Stimulated activated CD8-positive, alpha-beta memory T cell treated with anti-CD3 and anti-CD28 coated beads, Interleukin-7, amount 100 ng/mL, for 4 hours (primary cell): ENCODE results near the gene RAP1A.

Experiments used
- DNase-seq, 2 donors: peaks; one replicate each; pipeline ENCODE4 v3.0.0-alpha.2; 2020; ENCODE audit warnings: low read depth in 2 of 2

RAP1A gene

GRCh38 chr1:111719135-111719534, 99.5 kb downstream of the RAP1A start:
- no peak for DNase-seq

DNA sequence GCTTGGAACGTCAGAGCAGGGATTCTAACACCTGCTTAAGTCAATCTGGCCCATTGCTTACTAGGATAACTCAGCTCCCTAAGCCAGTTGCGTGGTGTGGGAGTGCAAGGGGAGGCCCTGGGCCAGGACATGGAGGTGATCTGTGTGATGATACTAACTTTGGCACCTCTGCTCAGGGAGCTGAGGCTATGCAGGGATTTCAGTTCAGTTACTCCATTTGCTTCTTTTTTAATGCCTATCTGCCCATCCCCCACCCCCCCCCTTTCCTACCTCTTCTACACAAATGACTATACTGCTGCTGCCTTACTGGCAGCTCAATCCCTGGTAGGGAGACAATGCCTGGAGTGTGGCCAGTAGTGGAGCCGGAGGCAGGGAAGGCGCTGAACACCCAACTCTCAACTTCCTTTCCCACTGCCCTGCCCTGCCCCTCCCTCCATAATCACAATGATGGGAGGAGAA, 100.1 kb downstream of the RAP1A start:
- DNase-seq = no peak

- DNase-seq = no peak
Measured at GRCh38 chr1:111720274-111720976, 100.8 kb downstream of the RAP1A start.

GRCh38 chr1:111720977-111721786, 101.6 kb downstream of the RAP1A start:
- DNase-seq = no peak

- DNase-seq = no peak
Measured at GRCh38 chr1:111723091-111723806, 103.7 kb downstream of the RAP1A start.

GRCh38 chr1:111723871-111724270, 104.3 kb downstream of the RAP1A start:
- DNase-seq = no peak

- no peak for DNase-seq
Measured at GRCh38 chr1:111725192-111725591, 105.6 kb downstream of the RAP1A start.

- DNase-seq = no peak
Measured at GRCh38 chr1:111727056-111727455, 107.5 kb downstream of the RAP1A start.

- no peak for DNase-seq
Measured at GRCh38 chr1:111729271-111729921, 109.8 kb downstream of the RAP1A start.

- DNase-seq = no peak
Measured at GRCh38 chr1:111729946-111730681, 110.5 kb downstream of the RAP1A start.

GRCh38 chr1:111730706-111731105, 111.1 kb downstream of the RAP1A start:
- DNase-seq = no peak

DNA sequence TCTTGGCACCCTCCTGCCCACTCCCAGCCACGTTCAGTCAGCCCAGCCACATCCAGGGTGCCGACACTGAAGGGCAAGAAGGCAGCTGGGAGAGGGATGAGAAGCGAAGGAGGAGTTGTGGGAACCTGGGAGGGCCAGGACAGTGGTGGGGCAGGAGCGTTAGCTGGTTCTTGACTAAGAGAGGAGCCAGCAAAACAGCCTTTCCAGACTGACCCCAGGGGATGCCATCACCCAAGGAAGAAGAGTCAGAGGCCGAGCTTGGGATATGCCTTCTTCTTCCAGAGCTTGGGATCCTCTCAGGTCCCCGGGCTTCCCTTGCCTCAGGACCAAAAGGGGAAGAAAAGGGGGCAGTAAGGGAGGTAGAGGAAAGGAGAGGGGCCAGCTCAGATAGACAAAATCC, 112.4 kb downstream of the RAP1A start:
- no peak for DNase-seq

GRCh38 chr1:111732718-111733117, 113.1 kb downstream of the RAP1A start:
- no peak for DNase-seq

- no peak for DNase-seq
Measured at GRCh38 chr1:111733183-111733991, 113.8 kb downstream of the RAP1A start.

DNA sequence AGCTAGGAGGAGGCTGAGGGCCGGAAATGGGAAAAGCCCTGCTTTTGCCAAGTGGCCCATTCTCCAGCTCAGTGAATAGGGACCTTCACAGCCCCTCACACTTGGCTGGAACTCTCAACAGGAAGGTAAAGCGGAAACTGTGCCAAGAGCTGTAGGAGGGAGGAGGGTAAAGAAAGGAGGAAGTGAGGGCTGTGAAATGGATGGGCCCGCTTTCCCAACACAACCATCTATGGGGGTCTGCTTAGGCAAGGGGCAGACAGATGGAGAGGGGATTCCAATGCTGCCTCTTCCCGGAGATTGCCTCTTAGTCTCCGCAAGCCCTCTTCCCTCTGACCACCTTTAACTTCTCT, 114.4 kb downstream of the RAP1A start:
- DNase-seq = no peak

GRCh38 chr1:111734426-111734825, 114.8 kb downstream of the RAP1A start:
- no peak for DNase-seq

GRCh38 chr1:111734856-111735255, 115.3 kb downstream of the RAP1A start:
- no peak for DNase-seq

DNA sequence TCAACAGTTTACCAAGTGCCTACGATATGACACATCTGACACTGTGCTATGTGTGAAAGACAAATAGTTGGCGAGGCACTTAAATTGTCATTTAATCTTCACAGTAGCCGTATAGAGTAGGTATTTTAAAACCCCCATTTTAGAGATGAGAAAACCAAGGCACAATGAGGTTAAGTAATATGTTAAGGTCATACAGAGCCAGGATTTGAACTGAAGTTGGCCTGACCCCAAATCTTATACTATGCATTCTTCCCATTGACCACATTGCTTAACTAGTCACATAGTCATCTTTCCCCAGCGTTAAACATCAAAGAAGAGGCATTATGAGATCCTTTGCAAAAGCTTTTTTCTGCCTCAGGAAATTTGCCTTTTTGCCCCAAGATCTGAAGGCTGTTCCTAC, 115.7 kb downstream of the RAP1A start:
- DNase-seq = no peak

DNA sequence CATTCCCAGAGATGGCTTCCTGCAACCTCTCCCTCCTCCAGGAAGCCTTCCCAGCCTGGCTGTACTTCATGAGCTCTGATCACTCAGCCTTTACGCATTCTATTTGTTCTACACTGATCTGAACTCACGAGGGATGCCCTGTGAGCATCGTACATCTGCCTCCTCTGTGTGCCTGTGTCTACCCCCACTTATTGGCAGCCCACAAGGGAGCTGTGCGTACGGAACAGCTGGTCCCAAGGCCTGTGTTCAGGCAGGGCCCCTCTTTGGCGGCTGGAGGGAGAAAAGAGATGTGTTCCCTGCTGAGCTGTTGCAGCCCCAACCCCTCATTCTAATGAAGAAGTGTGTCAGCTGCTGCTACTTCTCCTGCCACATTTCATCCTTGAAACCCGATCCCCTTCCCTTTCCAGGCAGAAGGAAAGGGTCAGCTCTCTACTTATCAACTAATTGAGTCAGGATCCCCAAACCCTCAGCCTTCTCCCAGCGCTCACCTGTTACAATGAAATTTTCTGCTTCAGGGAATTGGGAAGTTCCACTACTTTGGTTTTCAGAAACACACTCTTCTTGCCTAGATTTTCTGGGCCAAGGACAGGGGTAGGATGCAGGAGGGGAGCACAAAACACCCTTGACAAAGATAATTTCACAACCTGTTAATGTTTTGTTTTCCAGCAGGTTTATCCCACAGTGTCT, 116.4 kb downstream of the RAP1A start:
- no peak for DNase-seq
